GM12878 (cell line): ENCODE data around the gene CCDC85B.

Experiments used
- EZH2 ChIP-seq: IDR thresholded peaks from 2 replicates; pipeline ENCODE4 v1.6.1; 2012; ENCODE audit warnings: low read depth, mild to moderate bottlenecking, control low read depth, inconsistent platforms, low read length, borderline replicate concordance; ENCODE audit not compliant: control insufficient read depth
- TAF1 ChIP-seq: IDR thresholded peaks from 2 replicates; pipeline ENCODE4 v1.6.1; 2011; ENCODE audit warnings: mild to moderate bottlenecking, low read depth, low read length, borderline replicate concordance
- TF ChIP-seq, protein P1 (sequence below), 3 experiments: IDR thresholded peaks in 2 of 3; conservative IDR thresholded peaks in 1 of 3; 2 replicates each; pipeline ENCODE4 v1.5.1; 2011; ENCODE audit warnings: low read depth in 3 of 3, low read length in 3 of 3, mild to moderate bottlenecking in 3 of 3, control low read depth in 2 of 3, moderate library complexity in 2 of 3, inconsistent platforms in 1 of 3, mixed read lengths in 1 of 3; ENCODE audit not compliant: control insufficient read depth in 2 of 3, insufficient read depth in 1 of 3; ENCODE audit errors: extremely low read depth in 1 of 3

DNA sequence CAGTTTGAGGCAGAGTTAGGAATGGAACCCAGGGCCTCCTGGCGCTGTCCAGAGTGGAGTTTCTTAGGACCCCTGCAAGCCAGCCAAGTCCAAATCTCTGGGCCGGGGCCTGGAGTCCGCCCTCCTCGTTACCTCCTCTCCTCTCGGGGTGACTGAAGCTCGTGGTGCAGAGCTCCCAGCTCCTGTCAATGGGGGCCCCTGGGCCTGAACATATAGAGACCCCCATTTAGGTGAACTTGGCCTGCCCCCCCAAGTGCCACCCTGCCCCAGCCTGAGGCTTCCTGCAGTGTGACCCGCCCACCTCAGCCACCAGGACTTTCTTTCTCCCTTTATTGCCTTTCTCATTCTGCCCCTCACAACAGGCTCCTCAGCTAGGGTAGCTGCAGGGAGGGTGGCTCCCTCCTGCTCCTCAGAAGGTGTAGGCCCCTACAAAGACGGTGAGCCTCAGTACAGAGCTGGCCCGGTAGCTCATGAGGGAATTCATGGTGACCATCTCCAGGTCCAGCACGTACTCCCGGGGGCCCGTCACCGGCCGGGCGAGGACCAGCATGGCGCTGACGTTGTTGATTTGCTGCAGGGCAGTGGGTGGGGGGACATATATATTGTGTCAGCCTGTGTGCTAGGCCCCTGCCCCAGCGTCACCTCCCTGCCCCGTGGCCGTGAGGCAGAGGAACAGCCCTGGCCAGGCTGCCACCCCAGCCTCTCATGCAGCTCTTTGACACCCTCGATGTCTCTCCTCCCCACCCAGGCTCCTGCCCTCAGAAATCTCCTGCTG is 23.8 kb upstream of the CCDC85B start:
- TF ChIP-seq, protein P1, sequence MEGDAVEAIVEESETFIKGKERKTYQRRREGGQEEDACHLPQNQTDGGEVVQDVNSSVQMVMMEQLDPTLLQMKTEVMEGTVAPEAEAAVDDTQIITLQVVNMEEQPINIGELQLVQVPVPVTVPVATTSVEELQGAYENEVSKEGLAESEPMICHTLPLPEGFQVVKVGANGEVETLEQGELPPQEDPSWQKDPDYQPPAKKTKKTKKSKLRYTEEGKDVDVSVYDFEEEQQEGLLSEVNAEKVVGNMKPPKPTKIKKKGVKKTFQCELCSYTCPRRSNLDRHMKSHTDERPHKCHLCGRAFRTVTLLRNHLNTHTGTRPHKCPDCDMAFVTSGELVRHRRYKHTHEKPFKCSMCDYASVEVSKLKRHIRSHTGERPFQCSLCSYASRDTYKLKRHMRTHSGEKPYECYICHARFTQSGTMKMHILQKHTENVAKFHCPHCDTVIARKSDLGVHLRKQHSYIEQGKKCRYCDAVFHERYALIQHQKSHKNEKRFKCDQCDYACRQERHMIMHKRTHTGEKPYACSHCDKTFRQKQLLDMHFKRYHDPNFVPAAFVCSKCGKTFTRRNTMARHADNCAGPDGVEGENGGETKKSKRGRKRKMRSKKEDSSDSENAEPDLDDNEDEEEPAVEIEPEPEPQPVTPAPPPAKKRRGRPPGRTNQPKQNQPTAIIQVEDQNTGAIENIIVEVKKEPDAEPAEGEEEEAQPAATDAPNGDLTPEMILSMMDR (IDR thresholded peaks at IDR 0.05 in 2 of 3, conservative IDR thresholded peaks at IDR 0.05 in 1 of 3; ENCODE audit: control insufficient read depth in 2 of 3, extremely low read depth in 1 of 3, insufficient read depth in 1 of 3, low read depth in 3 of 3, low read length in 3 of 3): no peak
- TF ChIP-seq EZH2 (no peak), TAF1 (no peak)
